ENCODE measurements around the gene NCBP2. TPM values are rescaled to one million over a fixed set of nuclear protein-coding genes. Genes with fewer than 3 reads are reported as not detected.

NCBP2 gene
- total and polyA plus RNA-seq, 5 donors, result 30.9 to 43.4 (median 36.5) TPM

DNA sequence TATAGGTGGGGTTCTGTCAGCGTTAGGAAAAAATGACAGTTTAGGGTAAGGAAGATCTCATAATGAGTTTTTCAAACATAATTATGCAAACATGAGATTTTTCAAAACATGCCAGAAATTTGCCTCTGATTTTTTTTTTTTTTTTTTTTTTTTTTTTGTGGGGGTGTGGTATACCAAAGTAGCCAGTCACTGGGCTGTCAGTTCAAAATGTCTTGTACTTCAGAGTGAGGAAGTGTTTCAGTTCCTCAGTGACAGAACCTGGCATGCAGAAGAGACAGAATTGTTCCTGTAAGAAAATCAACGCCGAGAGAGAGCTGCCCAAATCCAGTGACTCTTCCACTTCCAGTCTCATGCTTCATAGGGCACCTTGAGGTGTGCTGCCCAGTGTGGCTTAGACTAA, 9.7 kb downstream of the NCBP2 start:
- no peaks in the 10 kb centered on the region for H3K27me3 ChIP-seq (ENCODE audit: control insufficient read depth, insufficient read depth)
- ATAC-seq, result no peak

DNA sequence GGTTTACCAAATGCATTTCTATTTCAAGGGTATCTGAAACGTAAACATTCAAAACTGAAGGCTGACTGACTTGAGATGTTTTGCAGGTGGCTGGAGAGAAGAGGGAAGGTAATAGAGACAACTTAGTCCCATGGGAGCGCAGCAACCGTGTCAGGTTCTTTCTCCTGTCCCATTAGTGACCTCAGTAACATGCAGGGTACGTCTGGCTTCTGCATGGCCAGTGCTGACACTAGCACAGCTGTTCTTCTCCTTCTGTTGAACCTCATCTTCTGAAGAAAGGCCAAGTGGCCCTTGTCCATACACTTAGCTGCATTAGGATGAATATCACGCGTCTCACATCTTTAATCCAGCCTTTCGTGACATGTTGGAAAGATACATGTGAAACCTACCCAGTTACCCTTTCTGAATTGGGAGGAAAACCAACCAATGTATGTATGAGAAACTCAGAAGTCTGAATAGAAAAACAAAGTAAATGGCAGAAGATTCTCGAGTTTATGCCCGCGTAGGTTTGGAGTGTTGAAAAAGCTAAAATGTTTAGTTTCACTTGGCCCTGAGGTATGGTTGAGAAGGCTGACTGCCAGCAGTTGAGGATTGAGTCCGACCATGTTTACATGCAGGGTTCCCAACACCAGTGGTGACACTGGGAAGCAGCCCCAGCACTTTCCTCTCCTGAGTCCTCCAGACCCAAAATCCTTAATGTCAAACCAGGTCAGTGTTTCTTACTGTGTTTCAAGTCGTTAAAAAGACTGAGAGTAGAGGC, 10.3 kb downstream of the NCBP2 start:
- intact Hi-C loops (cut with DNase I), result no loop called here
- 86% methylated on average over 12 of the region's 12 CpGs for WGBS
- no peak for ATAC-seq

More for the DNA sequence above, 9.7 kb downstream of the NCBP2 start:
- DNase-seq, result no peak
- no peak overlapping the region for H3K27ac ChIP-seq (ENCODE audit: low read length)
- H3K4me3 ChIP-seq (ENCODE audit: low read length), result no peak overlapping the region
- WGBS, result 89% methylated on average over 3 of the region's 3 CpGs
- intact Hi-C loops (cut with DNase I), result no loop called here
- no peaks in the 10 kb centered on the region for H3K4me1 ChIP-seq (ENCODE audit: control insufficient read depth, insufficient read depth, low read length)
- H3K9me3 ChIP-seq (ENCODE audit: control insufficient read depth, low read length), result no peaks in the 10 kb centered on the region

DNA sequence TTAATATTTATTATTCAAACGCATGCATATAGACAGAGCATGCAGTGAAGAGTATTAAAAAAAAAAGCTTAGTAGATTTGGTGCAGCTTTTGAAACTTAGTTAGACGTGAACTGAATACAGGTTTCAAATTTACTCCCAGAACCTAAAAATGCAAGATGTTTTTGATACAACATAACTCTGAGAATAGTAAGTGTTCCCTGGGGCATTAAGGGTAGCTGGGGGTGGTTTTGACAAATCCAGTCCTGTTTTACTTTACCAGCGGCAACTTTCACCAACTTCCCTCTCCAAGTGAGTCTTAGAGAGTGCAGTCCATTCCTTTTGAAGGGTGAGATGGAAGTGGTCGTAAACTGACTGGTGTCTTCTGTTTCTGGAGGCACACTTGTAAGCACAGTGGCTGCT, 11.2 kb downstream of the NCBP2 start:
- no peaks in the 10 kb centered on the region for H3K9me3 ChIP-seq (ENCODE audit: control insufficient read depth, low read length)
- ATAC-seq (no peak), DNase-seq (no peak)
- 93% methylated on average over 4 of the region's 4 CpGs for WGBS
- no peak overlapping the region for H3K4me3 ChIP-seq (ENCODE audit: low read length)
- H3K27me3 ChIP-seq (ENCODE audit: control insufficient read depth, insufficient read depth), result no peaks in the 10 kb centered on the region
- intact Hi-C loops (cut with DNase I), result no loop called here
- H3K27ac ChIP-seq (ENCODE audit: low read length), result no peak overlapping the region
- H3K4me1 ChIP-seq (ENCODE audit: control insufficient read depth, insufficient read depth, low read length), result no peaks in the 10 kb centered on the region

More for the DNA sequence above, 10.3 kb downstream of the NCBP2 start:
- H3K4me3 ChIP-seq (ENCODE audit: low read length), result no peak overlapping the region
- DNase-seq, result no peak
- H3K27ac ChIP-seq (ENCODE audit: low read length), result no peak overlapping the region
- no peaks in the 10 kb centered on the region for H3K4me1 ChIP-seq (ENCODE audit: control insufficient read depth, insufficient read depth, low read length)
- H3K27me3 ChIP-seq (ENCODE audit: control insufficient read depth, insufficient read depth), result no peaks in the 10 kb centered on the region
- no peaks in the 10 kb centered on the region for H3K9me3 ChIP-seq (ENCODE audit: control insufficient read depth, low read length)

DNA sequence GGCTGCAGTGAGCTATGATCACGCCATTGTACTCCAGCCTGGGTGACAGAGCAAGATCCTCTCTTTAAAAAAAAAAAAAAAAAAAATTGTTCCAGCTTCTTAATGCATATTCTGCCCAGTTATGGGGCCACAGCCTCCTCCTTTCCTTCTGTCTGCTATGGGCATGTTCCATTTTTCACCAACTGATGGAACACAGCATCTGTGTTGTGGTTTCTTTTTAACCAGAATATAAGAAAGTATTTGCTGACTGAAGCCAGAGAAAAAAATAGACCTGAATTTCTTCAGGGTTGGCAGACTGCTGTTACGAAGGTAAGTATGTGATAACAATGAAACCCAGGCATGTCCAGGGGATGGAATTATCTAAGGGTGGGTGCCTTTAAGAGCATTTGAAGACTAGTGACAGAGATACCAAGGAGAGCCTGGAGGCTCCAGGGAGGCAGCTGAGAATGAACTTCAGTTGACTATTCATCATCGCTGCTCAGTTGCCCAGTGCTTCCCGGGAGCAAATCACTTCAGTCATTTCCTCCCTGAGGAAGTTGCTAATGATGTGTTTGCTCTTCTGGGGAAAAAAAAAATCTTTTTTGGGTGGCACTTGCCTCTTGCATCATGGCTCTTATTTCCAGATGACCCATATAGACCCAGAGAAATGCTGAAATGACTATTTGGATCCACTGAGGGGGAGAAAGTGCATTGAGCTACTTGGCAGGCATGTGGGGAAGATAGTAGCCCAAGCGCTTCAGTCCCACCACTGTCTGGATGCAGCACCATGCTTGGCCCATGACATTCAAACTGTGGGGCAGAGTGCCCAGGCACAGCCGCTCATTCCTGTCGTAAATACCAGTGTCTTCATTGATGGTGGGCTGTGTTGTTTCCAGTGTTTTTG, 14.5 kb downstream of the NCBP2 start:
- Histone ChIP-seq H3K27me3 (ENCODE audit: control insufficient read depth, insufficient read depth) (no peaks in the 10 kb centered on the region), H3K27ac (ENCODE audit: low read length) (no peak overlapping the region), H3K4me3 (ENCODE audit: low read length) (no peak overlapping the region), H3K4me1 (ENCODE audit: control insufficient read depth, insufficient read depth, low read length) (no peaks in the 10 kb centered on the region), H3K9me3 (ENCODE audit: control insufficient read depth, low read length) (no peaks in the 10 kb centered on the region)
- WGBS, result 88% methylated on average over 7 of the region's 7 CpGs
- DNase-seq (no peak), ATAC-seq (no peak)
- intact Hi-C loops (cut with DNase I), result no loop called here

DNA sequence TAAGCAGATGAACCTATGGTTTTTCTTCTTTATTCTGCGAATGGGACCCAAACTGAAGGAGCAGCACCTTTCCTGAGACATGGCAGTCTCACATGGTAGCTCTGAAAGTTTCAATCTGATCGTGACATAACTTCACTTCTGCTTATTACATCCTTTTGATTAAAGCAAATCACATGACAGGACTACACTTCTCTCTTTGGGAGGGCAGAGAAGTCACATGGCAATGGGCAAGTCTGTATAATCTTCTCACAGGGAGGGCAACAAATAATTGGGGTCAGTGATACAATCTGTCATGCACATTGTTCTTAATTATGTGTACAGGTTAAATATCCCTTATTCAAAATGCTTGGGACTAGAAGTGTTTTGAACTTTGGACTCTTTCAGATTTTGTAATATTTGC, 21.6 kb downstream of the NCBP2 start:
- DNase-seq (no peak), ATAC-seq (no peak)
- Histone ChIP-seq H3K27me3 (ENCODE audit: control insufficient read depth, insufficient read depth) (no peaks in the 10 kb centered on the region), H3K4me3 (ENCODE audit: low read length) (no peak overlapping the region), H3K9me3 (ENCODE audit: control insufficient read depth, low read length) (no peaks in the 10 kb centered on the region), H3K4me1 (ENCODE audit: control insufficient read depth, insufficient read depth, low read length) (no peaks in the 10 kb centered on the region), H3K27ac (ENCODE audit: low read length) (no peak overlapping the region)
- WGBS, result 78% methylated on average over 2 of the region's 2 CpGs
- intact Hi-C loops (cut with DNase I), result no loop called here

DNA sequence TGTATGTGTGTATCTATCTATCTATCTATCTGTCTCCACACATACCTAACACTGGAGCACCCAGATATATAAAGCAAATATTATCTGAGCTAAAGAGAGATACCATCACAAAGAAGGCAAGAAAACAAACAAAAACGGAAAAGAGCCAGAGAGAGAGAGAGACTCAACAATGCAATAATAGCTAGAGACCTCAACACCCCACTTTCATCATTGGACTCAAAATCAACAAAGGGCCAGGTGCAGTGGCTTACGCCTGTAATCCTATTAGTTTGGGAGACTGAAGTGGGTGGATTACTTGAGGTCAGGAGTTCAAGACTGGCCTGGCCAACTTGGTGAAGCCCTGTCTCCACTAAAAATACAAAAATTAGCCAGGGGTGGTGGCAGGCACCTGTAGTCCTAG, 23.4 kb downstream of the NCBP2 start:
- no peak for ATAC-seq
- WGBS, result 87% methylated on average over 2 of the region's 2 CpGs

DNA sequence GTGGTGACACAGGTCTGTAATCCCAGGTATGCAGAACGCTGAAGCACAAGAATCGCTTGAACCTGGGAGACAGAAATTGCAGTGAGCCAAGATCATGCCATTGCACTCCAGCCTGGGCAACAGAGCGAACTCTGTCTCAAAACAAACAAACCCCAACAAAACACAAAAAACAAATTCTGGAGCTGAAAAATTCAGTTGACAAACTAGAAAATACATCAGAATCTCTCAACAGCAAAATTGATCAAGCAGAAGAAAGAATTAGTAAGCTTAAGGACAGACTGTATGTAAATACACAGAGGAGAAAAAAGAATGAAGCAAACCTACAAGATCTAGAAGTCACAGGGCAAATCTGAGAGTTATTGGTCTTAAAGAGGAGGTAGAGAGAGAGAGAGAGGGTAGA, 25.3 kb downstream of the NCBP2 start:
- WGBS, result over 99% methylated on average over 3 of the region's 3 CpGs
- no peaks in the 10 kb centered on the region for H3K27me3 ChIP-seq (ENCODE audit: control insufficient read depth, insufficient read depth)
- ATAC-seq (no peak), DNase-seq (no peak)
- no peak overlapping the region for H3K27ac ChIP-seq (ENCODE audit: low read length)
- intact Hi-C loops (cut with DNase I), result no loop called here
- H3K4me3 ChIP-seq (ENCODE audit: low read length), result no peak overlapping the region
- no peaks in the 10 kb centered on the region for H3K4me1 ChIP-seq (ENCODE audit: control insufficient read depth, insufficient read depth, low read length)
- no peaks in the 10 kb centered on the region for H3K9me3 ChIP-seq (ENCODE audit: control insufficient read depth, low read length)

More for the DNA sequence above, 23.4 kb downstream of the NCBP2 start:
- no peak overlapping the region for H3K4me3 ChIP-seq (ENCODE audit: low read length)
- no peak for DNase-seq
- H3K4me1 ChIP-seq (ENCODE audit: control insufficient read depth, insufficient read depth, low read length), result no peaks in the 10 kb centered on the region
- H3K27ac ChIP-seq (ENCODE audit: low read length), result no peak overlapping the region
- H3K27me3 ChIP-seq (ENCODE audit: control insufficient read depth, insufficient read depth), result no peaks in the 10 kb centered on the region
- no peaks in the 10 kb centered on the region for H3K9me3 ChIP-seq (ENCODE audit: control insufficient read depth, low read length)
- intact Hi-C loops (cut with DNase I), result no loop called here

DNA sequence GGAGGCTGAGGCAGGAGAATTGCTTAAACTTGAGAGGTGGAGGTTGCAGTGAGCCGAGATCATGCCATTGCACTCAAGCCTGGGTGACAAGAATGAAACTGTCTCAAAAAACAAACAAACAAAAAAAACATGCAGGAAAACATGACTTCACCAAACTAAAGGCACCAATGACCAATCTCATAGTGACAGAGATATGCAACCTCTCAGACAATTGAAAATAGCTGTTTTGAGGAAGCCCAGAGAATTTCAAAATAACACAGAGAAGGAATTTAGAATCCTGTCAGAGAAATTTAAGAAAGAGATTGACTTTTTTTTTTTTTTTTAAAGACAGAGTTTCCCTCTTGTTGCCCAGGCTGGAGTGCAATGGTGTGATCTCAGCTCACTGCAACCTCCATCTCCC, 26.1 kb downstream of the NCBP2 start:
- no peak overlapping the region for H3K4me3 ChIP-seq (ENCODE audit: low read length)
- DNase-seq, result no peak
- ATAC-seq, result no peak
- H3K9me3 ChIP-seq (ENCODE audit: control insufficient read depth, low read length), result no peaks in the 10 kb centered on the region
- 100% methylated on average over 1 of the region's 1 CpG for WGBS
- no peaks in the 10 kb centered on the region for H3K27me3 ChIP-seq (ENCODE audit: control insufficient read depth, insufficient read depth)
- H3K27ac ChIP-seq (ENCODE audit: low read length), result no peak overlapping the region
- intact Hi-C loops (cut with DNase I), result no loop called here
- H3K4me1 ChIP-seq (ENCODE audit: control insufficient read depth, insufficient read depth, low read length), result no peaks in the 10 kb centered on the region

DNA sequence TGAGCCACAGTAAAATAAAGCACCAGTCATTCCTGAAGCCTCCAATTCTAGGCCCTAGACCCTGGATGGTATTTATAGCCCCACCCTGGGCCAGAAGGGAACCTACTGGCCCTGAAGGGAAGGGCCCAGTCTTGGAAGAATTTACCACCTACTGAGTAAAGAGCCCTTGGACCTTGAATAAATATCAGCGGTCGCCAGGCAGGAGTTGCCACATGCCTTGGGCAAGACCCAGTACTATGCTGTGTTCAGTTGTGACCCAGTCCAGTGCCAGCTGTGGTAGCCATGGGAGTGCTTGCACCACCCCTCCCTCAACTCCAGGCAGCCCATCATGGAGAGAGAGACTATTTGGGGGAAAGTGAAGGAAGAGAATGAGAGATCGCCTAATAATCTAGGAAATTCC, 27.0 kb downstream of the NCBP2 start:
- Histone ChIP-seq H3K9me3 (ENCODE audit: control insufficient read depth, low read length) (no peaks in the 10 kb centered on the region), H3K27me3 (ENCODE audit: control insufficient read depth, insufficient read depth) (no peaks in the 10 kb centered on the region), H3K4me1 (ENCODE audit: control insufficient read depth, insufficient read depth, low read length) (no peaks in the 10 kb centered on the region), H3K27ac (ENCODE audit: low read length) (no peak overlapping the region), H3K4me3 (ENCODE audit: low read length) (no peak overlapping the region)
- WGBS, result 97% methylated on average over 3 of the region's 3 CpGs
- ATAC-seq (no peak), DNase-seq (no peak)
- intact Hi-C loops (cut with DNase I), result no loop called here

DNA sequence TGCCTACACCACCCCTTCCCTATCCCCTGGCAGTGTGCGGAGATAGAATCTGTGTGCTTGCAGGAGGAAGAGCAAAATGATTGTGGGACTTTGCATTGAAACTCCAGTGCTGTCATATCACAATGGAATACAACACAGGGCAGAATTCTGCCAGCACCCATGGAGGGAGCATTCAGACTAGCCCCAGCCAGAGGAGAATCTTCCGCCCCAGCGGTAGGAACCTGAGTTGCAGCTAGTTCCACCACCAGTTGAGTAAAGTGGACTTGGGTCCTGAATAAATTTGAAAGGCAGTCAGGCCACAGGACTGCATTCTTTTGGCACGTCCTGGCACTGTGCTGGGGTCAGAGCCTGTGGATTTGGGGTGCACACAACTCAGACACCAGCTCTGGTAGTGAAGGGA, 27.5 kb downstream of the NCBP2 start:
- WGBS, result 96% methylated on average over 4 of the region's 4 CpGs

DNA sequence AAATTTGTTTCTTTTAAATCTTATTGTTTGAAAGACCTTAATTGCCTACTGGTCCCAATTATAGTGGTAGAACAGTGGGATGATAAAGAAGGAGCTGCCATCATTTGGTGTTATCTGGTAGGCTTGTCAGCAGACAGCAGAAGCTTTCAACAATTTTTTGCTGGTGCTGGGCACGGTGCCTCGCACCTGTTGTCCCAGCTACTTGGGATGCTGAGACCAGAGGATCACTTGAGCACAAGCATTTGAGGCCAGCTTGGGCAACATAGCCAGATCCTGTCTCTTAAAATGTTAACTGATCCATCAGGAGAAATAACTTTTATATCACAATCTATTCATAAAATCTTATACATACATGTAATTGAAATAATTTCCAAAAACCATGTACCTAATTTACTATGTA, 38.6 kb downstream of the NCBP2 start:
- H3K4me3 ChIP-seq (ENCODE audit: low read length), result no peak overlapping the region
- WGBS, result 75% methylated on average over 2 of the region's 2 CpGs
- H3K9me3 ChIP-seq (ENCODE audit: control insufficient read depth, low read length), result no peaks in the 10 kb centered on the region
- DNase-seq (no peak), ATAC-seq (no peak)
- no peaks in the 10 kb centered on the region for H3K4me1 ChIP-seq (ENCODE audit: control insufficient read depth, insufficient read depth, low read length)
- intact Hi-C loops (cut with DNase I), result no loop called here
- H3K27me3 ChIP-seq (ENCODE audit: control insufficient read depth, insufficient read depth), result no peaks in the 10 kb centered on the region
- no peak overlapping the region for H3K27ac ChIP-seq (ENCODE audit: low read length)

More for the DNA sequence above, 27.5 kb downstream of the NCBP2 start:
- no peak overlapping the region for H3K27ac ChIP-seq (ENCODE audit: low read length)
- no peaks in the 10 kb centered on the region for H3K27me3 ChIP-seq (ENCODE audit: control insufficient read depth, insufficient read depth)
- no peaks in the 10 kb centered on the region for H3K9me3 ChIP-seq (ENCODE audit: control insufficient read depth, low read length)
- ATAC-seq (no peak), DNase-seq (no peak)
- intact Hi-C loops (cut with DNase I), result no loop called here
- no peaks in the 10 kb centered on the region for H3K4me1 ChIP-seq (ENCODE audit: control insufficient read depth, insufficient read depth, low read length)
- H3K4me3 ChIP-seq (ENCODE audit: low read length), result no peak overlapping the region

Measured in right cardiac atrium (tissue), 5 donors.